Measurements from ENCODE around the gene C11orf58. TPM values are rescaled to one million over a fixed set of nuclear protein-coding genes. Genes with fewer than 3 reads are reported as not detected.
A peak's percentile ranks its signal among the peaks of the same experiment; 100 is the strongest.

C11orf58 gene
- total RNA-seq, 1 donor from 2014 or later, result 256 TPM

DNA sequence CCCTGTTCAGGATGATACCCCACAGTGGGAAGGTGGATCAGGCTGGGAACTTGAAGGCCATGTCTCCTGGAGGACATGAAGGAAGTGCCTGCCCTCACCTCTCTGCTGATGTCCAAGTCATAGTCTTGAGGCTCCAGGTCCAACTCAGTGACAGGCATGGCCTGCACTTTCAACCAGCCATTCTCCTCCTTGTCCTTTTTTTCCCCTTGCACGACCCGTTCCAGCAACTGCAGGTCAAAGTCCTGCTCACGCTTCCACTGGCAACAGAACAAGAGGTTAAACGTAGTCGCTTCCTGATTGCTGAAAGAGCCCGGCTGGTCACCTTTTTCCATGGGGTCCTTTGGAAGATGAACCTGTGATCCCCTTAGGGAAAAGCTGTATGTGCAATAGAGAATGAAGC lies 47.7 kb downstream of the C11orf58 start:
- TF ChIP-seq, protein P1, sequence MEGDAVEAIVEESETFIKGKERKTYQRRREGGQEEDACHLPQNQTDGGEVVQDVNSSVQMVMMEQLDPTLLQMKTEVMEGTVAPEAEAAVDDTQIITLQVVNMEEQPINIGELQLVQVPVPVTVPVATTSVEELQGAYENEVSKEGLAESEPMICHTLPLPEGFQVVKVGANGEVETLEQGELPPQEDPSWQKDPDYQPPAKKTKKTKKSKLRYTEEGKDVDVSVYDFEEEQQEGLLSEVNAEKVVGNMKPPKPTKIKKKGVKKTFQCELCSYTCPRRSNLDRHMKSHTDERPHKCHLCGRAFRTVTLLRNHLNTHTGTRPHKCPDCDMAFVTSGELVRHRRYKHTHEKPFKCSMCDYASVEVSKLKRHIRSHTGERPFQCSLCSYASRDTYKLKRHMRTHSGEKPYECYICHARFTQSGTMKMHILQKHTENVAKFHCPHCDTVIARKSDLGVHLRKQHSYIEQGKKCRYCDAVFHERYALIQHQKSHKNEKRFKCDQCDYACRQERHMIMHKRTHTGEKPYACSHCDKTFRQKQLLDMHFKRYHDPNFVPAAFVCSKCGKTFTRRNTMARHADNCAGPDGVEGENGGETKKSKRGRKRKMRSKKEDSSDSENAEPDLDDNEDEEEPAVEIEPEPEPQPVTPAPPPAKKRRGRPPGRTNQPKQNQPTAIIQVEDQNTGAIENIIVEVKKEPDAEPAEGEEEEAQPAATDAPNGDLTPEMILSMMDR (IDR thresholded peaks at IDR 0.05; ENCODE audit: insufficient read depth, low read length, severe bottlenecking), result no peak
- H3K36me3 ChIP-seq (ENCODE audit: control insufficient read depth, insufficient read depth, low read length), result no peaks in the 10 kb centered on the region
- no peak for FAIRE-seq

DNA sequence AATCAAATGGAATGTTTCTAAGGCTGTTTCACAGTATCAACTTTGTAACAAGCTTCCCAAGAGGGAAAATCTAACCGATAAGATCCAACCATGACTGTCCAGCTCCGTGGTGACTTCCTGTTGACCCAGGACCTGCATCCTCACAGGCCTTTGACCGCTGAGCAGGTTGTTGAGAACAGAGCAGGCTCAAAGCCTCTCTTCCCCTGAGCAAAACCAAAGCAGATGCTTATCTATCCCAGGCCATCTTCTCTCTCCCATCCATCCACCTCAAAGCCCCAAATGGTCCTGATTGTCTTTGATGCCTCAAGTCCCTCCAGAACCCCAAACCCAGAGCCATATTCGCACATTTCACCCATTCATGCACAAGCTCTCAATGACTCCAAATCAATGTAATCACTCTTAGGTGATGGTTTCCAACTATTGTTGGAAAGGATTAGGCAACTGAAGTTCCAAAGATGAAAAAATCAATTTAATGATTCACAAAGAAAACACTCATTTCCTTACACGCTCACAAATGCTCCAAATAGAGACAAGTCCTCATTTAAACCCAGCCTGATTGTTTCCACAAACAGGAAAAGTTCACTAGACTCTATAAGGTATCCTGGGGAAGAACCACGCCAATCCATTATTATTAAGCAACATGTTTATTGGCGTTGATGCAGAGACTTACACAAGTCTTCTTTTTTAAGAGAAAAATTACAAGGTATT lies 48.7 kb downstream of the C11orf58 start:
- no peaks in the 10 kb centered on the region for H3K27me3 ChIP-seq (ENCODE audit: control insufficient read depth, insufficient read depth, low read length)
- H3K4me3 ChIP-seq (ENCODE audit: low read depth, low read length), result no peak overlapping the region
- TF ChIP-seq, protein P1 (IDR thresholded peaks at IDR 0.05; ENCODE audit: insufficient read depth, low read length, severe bottlenecking), result no peak
- H3K36me3 ChIP-seq (ENCODE audit: control insufficient read depth, insufficient read depth, low read length), result no peaks in the 10 kb centered on the region
- DNase-seq (ENCODE audit: low read depth) (peak; percentile 73), FAIRE-seq (no peak)

More for the DNA sequence above, 47.7 kb downstream of the C11orf58 start:
- DNase-seq (ENCODE audit: low read depth), result no peak
- Histone ChIP-seq H3K27me3 (ENCODE audit: control insufficient read depth, insufficient read depth, low read length) (no peaks in the 10 kb centered on the region), H3K4me3 (ENCODE audit: low read depth, low read length) (no peak overlapping the region)

DNA sequence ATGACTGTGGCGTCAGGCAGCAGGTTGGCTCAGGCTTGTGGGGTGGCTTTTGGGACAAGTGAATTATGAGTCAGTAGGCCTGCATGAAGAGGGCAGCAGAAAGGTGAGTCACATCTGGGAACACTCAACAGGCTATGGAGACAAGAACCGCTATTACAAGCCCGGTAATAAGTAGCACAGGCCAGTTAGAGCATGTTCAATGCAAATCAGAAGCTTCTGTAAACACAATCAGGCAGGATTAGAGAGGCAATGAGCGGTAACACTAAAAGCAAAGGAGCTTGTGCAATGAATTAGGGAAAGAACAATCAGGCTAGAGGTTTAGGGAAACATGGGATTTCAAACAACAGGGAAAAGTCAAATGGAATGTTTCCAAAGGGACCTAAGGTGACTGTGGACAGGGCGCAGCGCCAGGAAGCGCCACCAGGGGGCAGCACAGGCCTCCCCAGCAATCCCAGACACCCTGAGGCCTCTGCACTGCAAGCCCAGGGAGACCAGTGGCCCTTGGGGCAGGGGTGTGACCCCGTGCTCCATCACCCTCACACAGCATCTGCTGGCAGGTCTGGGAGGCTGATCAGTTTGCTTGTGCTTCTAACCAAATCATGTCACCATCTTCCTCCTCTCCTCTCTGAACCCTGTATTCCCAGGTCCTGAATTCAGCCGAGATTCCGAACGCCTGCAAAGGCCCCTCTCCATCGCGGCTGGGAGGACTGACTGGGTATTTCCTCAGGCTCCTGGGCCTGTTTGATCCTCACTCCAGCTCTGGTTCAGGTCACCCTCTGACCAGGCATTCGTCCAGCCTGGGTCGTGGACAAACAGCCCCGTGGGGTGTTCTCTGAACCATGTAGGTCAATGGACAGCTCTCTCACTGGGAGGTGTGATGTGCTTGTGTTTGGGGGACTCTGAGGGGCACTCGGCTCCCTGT lies 50.0 kb downstream of the C11orf58 start:
- peak; percentile 97 for FAIRE-seq
- peak; percentile 99 for DNase-seq (ENCODE audit: low read depth)
- TF ChIP-seq, protein P1 (IDR thresholded peaks at IDR 0.05; ENCODE audit: insufficient read depth, low read length, severe bottlenecking), result peak; percentile 99
- H3K4me3 ChIP-seq (ENCODE audit: low read depth, low read length), result no peak overlapping the region
- no peaks in the 10 kb centered on the region for H3K27me3 ChIP-seq (ENCODE audit: control insufficient read depth, insufficient read depth, low read length)
- no peaks in the 10 kb centered on the region for H3K36me3 ChIP-seq (ENCODE audit: control insufficient read depth, insufficient read depth, low read length)

DNA sequence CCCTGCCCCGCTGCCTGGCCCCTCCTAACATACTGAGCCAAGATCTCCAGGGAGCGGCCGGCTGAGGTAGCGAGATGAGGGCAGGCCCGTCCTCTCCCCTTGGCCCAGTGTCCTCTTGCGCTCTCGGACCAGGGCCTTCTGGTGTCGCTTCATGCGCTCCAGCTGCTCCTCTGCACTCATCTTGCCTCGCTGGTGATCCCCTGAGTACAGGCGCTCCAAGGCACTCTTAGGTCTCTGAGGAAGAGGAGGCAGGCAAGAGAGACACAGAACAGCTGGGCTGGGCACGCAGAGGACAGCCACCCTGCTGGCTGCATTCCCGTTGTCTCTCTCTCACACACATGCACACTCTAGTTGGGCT lies 50.6 kb downstream of the C11orf58 start:
- TF ChIP-seq, protein P1 (IDR thresholded peaks at IDR 0.05; ENCODE audit: insufficient read depth, low read length, severe bottlenecking), result no peak
- H3K27me3 ChIP-seq (ENCODE audit: control insufficient read depth, insufficient read depth, low read length), result no peaks in the 10 kb centered on the region
- H3K4me3 ChIP-seq (ENCODE audit: low read depth, low read length), result no peak overlapping the region
- H3K36me3 ChIP-seq (ENCODE audit: control insufficient read depth, insufficient read depth, low read length), result no peaks in the 10 kb centered on the region
- no peak for DNase-seq (ENCODE audit: low read depth)
- FAIRE-seq, result no peak

DNA sequence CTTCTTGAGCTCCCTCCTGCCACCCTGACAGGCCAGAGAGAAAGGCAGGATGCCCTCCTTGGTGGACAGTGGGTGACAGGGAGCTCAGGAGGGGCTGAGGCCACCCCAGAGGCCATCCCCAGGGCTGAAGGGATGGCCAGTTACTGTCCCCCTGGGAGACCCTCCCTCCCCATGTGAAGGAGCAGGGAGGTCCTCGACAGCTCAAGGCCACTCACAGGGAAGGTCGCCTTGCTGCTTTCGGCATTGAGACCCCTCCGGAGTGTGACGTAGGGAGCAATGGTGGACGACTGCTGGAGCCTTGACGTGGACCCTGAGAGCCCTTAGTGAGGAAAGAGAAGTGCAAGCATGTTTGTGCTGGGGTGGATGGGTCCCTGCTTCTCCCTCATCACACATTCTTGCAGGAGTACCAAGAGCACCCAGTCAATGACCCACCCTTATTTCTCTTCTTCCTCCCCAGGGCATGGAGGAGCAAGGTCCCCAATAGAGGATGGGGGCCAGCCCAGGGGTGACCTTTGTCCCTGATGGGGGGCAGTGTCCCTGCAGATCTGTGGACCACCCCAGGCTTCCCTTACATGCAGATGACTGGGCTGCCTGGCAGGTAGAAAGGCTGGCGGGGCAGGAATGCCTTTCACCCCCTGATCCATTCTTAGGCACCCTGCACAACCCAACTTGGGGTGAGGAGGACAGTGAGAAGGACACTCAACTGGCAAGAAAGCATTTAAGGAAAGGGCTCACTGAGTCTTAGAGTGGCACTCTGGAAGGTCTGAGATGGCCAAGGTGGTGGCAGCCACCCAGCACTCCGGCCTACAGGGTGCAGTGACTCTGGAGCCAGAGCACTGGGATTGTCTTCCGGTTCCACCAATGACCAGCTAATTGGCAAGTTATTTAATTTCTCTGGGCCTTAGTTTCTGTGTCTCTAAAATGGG lies 51.4 kb downstream of the C11orf58 start:
- Histone ChIP-seq H3K36me3 (ENCODE audit: control insufficient read depth, insufficient read depth, low read length) (no peaks in the 10 kb centered on the region), H3K4me3 (ENCODE audit: low read depth, low read length) (no peak overlapping the region), H3K27me3 (ENCODE audit: control insufficient read depth, insufficient read depth, low read length) (no peaks in the 10 kb centered on the region)
- TF ChIP-seq, protein P1 (IDR thresholded peaks at IDR 0.05; ENCODE audit: insufficient read depth, low read length, severe bottlenecking), result no peak
- no peak for DNase-seq (ENCODE audit: low read depth)
- FAIRE-seq, result peak; percentile 32

Data from bronchial epithelial cell (primary cell).